Common myeloid progenitor, CD34-positive (primary cell): ENCODE data around the gene HIVEP2.

Source experiments
- CTCF ChIA-PET: fragments of 350-600 bp; sonication (Branson Sonifier 250); formaldehyde crosslinking; loops from one replicate; lab custom pipeline; 2021; ENCODE audit warnings: antibody characterized with exemption; lab: Charles Lee
- POLR2A ChIA-PET: fragments of 350-600 bp; sonication (Branson Sonifier 250); formaldehyde crosslinking; loops from one replicate; lab custom pipeline; 2021; ENCODE audit warnings: antibody characterized with exemption; lab: Charles Lee
- DNase-seq, 3 donors: peaks; one replicate each; pipeline versions ENCODE4 v3.0.0 to v3.0.0-alpha.2; 2013
- H3K27ac ChIP-seq, 2 experiments: 1 replicate in 1 of 2; 2 replicates in 1 of 2; pipeline ENCODE4 v1.7.0; 2013; ENCODE audit warnings: inconsistent platforms in 2 of 2, low read length in 2 of 2, mild to moderate bottlenecking in 2 of 2, low read depth in 1 of 2, moderate library complexity in 1 of 2; ENCODE audit not compliant: severe bottlenecking in 2 of 2, insufficient read depth in 1 of 2, poor library complexity in 1 of 2
- H3K27me3 ChIP-seq, 5 experiments: replicated peaks in 2 of 5; 1 replicate in 3 of 5; 2 replicates in 2 of 5; pipeline versions ENCODE4 v1.6.1 to v1.7.0; 2013; ENCODE audit warnings: low read length in 4 of 5, mild to moderate bottlenecking in 2 of 5, moderate library complexity in 2 of 5, inconsistent platforms in 1 of 5; ENCODE audit not compliant: insufficient read depth in 5 of 5, control insufficient read depth in 4 of 5
- H3K36me3 ChIP-seq, 4 experiments: 1 replicate in 2 of 4; 2 replicates in 2 of 4; pipeline versions ENCODE4 v1.6.1 to v1.7.0; 2013; ENCODE audit warnings: low read length in 3 of 4, control low read depth in 1 of 4, mild to moderate bottlenecking in 1 of 4; ENCODE audit not compliant: control insufficient read depth in 4 of 4, insufficient read depth in 4 of 4
- H3K4me1 ChIP-seq, 4 experiments: 1 replicate in 3 of 4; 2 replicates in 1 of 4; pipeline versions ENCODE4 v1.6.1 to v1.7.1; 2013; ENCODE audit warnings: low read length in 3 of 4, mild to moderate bottlenecking in 3 of 4, control low read depth in 1 of 4, inconsistent platforms in 1 of 4, moderate library complexity in 1 of 4; ENCODE audit not compliant: control insufficient read depth in 4 of 4, insufficient read depth in 4 of 4; ENCODE audit errors: control extremely low read depth in 1 of 4
- H3K4me3 ChIP-seq, 7 experiments: 1 replicate in 4 of 7; 2 replicates in 3 of 7; pipeline versions ENCODE4 v1.5.1 to v1.7.0; 2013; ENCODE audit warnings: mild to moderate bottlenecking in 7 of 7, low read length in 6 of 7, moderate library complexity in 6 of 7, inconsistent platforms in 2 of 7, low read depth in 2 of 7, control low read depth in 1 of 7; ENCODE audit not compliant: insufficient read depth in 4 of 7, control insufficient read depth in 1 of 7; ENCODE audit errors: extremely low read depth in 1 of 7
- H3K9me3 ChIP-seq, 5 experiments: 1 replicate in 4 of 5; 2 replicates in 1 of 5; pipeline versions ENCODE4 v1.6.1 to v1.7.1; 2013; ENCODE audit warnings: low read length in 4 of 5, mild to moderate bottlenecking in 2 of 5, inconsistent platforms in 1 of 5, low read depth in 1 of 5, moderate library complexity in 1 of 5; ENCODE audit not compliant: control insufficient read depth in 4 of 5, insufficient read depth in 2 of 5; ENCODE audit errors: control extremely low read depth in 1 of 5
- WGBS: methylation state at CpG from one replicate; pipeline ENCODE4 v1.1.5; 2013; ENCODE audit not compliant: insufficient coverage; 5-methylcytosine and 5-hydroxymethylcytosine counted together

HIVEP2 gene

GRCh38 chr6:142870787-142871415 is 74.1 kb downstream of the HIVEP2 start:
- H3K36me3 ChIP-seq, result no peaks in the 10 kb centered on the region
- H3K27ac ChIP-seq, result no peak overlapping the region
- CTCF ChIA-PET, result no interaction called here
- H3K27me3 ChIP-seq, result no peaks in the 10 kb centered on the region
- no peak overlapping the region for H3K4me3 ChIP-seq
- H3K9me3 ChIP-seq, result no peaks in the 10 kb centered on the region
- no CpG with 5 or more reads among the region's 4 CpGs for WGBS
- peaks cover 25 to 32% (median 28%) of the 10 kb centered on the region in 4 experiments for H3K4me1 ChIP-seq
- DNase-seq, result no peak
- POLR2A ChIA-PET, result no interaction called here

DNA sequence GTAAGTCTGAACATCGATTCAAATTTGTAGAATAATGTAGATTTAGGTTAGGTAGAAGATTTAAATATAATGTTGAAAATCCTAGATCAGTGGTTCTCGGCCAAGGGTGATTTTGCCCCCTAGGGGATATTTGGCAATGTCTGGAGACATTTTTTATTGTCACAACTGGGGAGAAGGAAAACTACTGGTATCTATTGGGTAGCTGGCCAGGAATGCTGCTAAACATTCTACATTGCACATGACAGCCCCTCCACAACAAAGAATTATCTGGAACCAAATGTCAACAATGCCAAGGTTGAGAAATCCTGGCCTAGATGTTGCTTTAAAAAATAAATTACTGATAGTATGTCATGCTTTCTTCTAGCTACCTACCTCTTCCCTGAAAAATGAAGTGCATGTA is 76.1 kb downstream of the HIVEP2 start:
- CTCF ChIA-PET, result interaction anchor here (0.7 to 1.5 kb wide), 6 partner anchors 15 to 158 kb away, joined by 3 to 4 read pairs (median 3); no protein-coding TSS in a partner anchor
- WGBS, result 100% methylated on average over 1 of the region's 2 CpGs

GRCh38 chr6:142867988-142868812 is 76.8 kb downstream of the HIVEP2 start:
- no peaks in the 10 kb centered on the region for H3K36me3 ChIP-seq
- peak in 2 of 3 donors; percentile 65 to 77 for DNase-seq
- WGBS, result 3% methylated on average over 3 of the region's 5 CpGs
- no peaks in the 10 kb centered on the region for H3K27me3 ChIP-seq
- peaks cover 18 to 26% (median 23%) of the 10 kb centered on the region in 4 experiments for H3K4me1 ChIP-seq
- POLR2A ChIA-PET, result interaction anchor here (0.8 to 1.6 kb wide), 3 partner anchors 10 to 77 kb away, joined by 3 to 6 read pairs (median 5); partner anchors contain the start of gene HIVEP2
- H3K9me3 ChIP-seq, result no peaks in the 10 kb centered on the region
- peak overlapping the region in 5 of 7 experiments; percentile 0 to 69 (median 36) for H3K4me3 ChIP-seq
- CTCF ChIA-PET, result interaction anchor here (0.8 to 1.5 kb wide), 5 partner anchors 14 to 176 kb away, joined by 3 to 4 read pairs (median 3); no protein-coding TSS in a partner anchor
- no peak overlapping the region for H3K27ac ChIP-seq

More for the DNA sequence above, 76.1 kb downstream of the HIVEP2 start:
- Histone ChIP-seq H3K36me3 (no peaks in the 10 kb centered on the region), H3K27ac (no peak overlapping the region), H3K9me3 (no peaks in the 10 kb centered on the region), H3K4me1 (peaks cover 18 to 26% (median 23%) of the 10 kb centered on the region in 4 experiments), H3K27me3 (no peaks in the 10 kb centered on the region), H3K4me3 (no peak overlapping the region)
- no peak for DNase-seq
- POLR2A ChIA-PET, result interaction anchor here (1.4 kb wide), 1 partner anchor 11 kb away, joined by 6 read pairs; no protein-coding TSS in a partner anchor

GRCh38 chr6:142867355-142867801 is 77.6 kb downstream of the HIVEP2 start:
- Histone ChIP-seq H3K36me3 (no peaks in the 10 kb centered on the region), H3K27ac (no peak overlapping the region), H3K4me1 (peaks cover 18 to 25% (median 22%) of the 10 kb centered on the region in 4 experiments), H3K27me3 (no peaks in the 10 kb centered on the region), H3K4me3 (peak overlapping the region in 2 of 7 experiments; percentile 40 to 69), H3K9me3 (no peaks in the 10 kb centered on the region)
- CTCF ChIA-PET, result interaction anchor here (0.8 to 1.3 kb wide), 3 partner anchors 13 to 175 kb away, joined by 3 to 4 read pairs (median 3); no protein-coding TSS in a partner anchor
- DNase-seq, result peak in 1 of 3 donors; percentile 26
- POLR2A ChIA-PET, result interaction anchor here (1.6 kb wide), 1 partner anchor 18 kb away, joined by 5 read pairs; no protein-coding TSS in a partner anchor
- 8% methylated on average over 3 of the region's 4 CpGs for WGBS

GRCh38 chr6:142863981-142864380 is 81.0 kb downstream of the HIVEP2 start:
- no peak overlapping the region for H3K27ac ChIP-seq
- H3K9me3 ChIP-seq, result no peaks in the 10 kb centered on the region
- H3K4me3 ChIP-seq, result no peak overlapping the region
- H3K36me3 ChIP-seq, result no peaks in the 10 kb centered on the region
- WGBS, result 90% methylated on average over 1 of the region's 2 CpGs
- ChIA-PET CTCF (interaction anchor here (1.2 to 2.3 kb wide), 2 partner anchors 10 to 116 kb away, joined by 3 to 9 read pairs; no protein-coding TSS in a partner anchor), POLR2A (no interaction called here)
- H3K4me1 ChIP-seq, result peaks cover 10 to 15% (median 12%) of the 10 kb centered on the region in 4 experiments
- H3K27me3 ChIP-seq, result no peaks in the 10 kb centered on the region
- DNase-seq, result no peak

- no peak for DNase-seq
- Histone ChIP-seq H3K27ac (no peak overlapping the region), H3K27me3 (no peaks in the 10 kb centered on the region), H3K4me3 (no peak overlapping the region), H3K9me3 (no peaks in the 10 kb centered on the region), H3K4me1 (peaks cover 9 to 17% (median 15%) of the 10 kb centered on the region in 4 experiments), H3K36me3 (no peaks in the 10 kb centered on the region)
- WGBS, result 93% methylated on average over 2 of the region's 3 CpGs
- CTCF ChIA-PET, result no interaction called here
- POLR2A ChIA-PET, result no interaction called here
Measured at GRCh38 chr6:142861711-142862110, 83.3 kb downstream of the HIVEP2 start.
